ENCODE data around the gene CSK. TPM values are rescaled to one million over a fixed set of nuclear protein-coding genes. Genes with fewer than 3 reads are reported as not detected.

CSK gene
- total and polyA plus RNA-seq, 12 donors: 19.7 to 48.6 (median 24.8) TPM

DNA sequence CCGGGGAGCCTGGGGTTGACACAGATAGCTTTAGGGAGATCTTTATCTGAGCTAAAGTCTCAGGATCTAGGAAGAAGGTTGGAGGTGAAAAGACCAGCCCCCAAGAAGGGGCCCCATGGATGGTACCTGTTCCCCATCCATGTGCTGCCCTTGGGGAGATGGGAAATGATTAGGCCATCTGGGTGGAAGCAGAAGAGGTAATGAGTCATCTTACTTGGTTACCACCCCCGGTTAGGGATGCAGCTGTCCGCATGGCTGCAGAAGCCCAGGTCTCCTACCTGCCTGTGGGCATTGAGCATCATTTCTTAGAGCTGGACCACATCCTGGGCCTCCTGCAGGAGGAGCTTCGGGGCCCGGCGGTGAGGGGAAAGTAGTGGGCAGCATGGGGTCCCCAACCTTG lies 41.4 kb downstream of the CSK start:
- TF ChIP-seq, protein P1, sequence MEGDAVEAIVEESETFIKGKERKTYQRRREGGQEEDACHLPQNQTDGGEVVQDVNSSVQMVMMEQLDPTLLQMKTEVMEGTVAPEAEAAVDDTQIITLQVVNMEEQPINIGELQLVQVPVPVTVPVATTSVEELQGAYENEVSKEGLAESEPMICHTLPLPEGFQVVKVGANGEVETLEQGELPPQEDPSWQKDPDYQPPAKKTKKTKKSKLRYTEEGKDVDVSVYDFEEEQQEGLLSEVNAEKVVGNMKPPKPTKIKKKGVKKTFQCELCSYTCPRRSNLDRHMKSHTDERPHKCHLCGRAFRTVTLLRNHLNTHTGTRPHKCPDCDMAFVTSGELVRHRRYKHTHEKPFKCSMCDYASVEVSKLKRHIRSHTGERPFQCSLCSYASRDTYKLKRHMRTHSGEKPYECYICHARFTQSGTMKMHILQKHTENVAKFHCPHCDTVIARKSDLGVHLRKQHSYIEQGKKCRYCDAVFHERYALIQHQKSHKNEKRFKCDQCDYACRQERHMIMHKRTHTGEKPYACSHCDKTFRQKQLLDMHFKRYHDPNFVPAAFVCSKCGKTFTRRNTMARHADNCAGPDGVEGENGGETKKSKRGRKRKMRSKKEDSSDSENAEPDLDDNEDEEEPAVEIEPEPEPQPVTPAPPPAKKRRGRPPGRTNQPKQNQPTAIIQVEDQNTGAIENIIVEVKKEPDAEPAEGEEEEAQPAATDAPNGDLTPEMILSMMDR (IDR thresholded peaks at IDR 0.05): no peak
- WGBS, 2 donors: 74 to 77% methylated on average over 6 of the region's 6 CpGs
- peaks cover 0 to 10% (median 0%) of the 10 kb centered on the region in 9 donors for H3K4me1 ChIP-seq
- H3K36me3 ChIP-seq: no peaks in the 10 kb centered on the region
- ATAC-seq: no peak
- no peaks in the 10 kb centered on the region for H3K9me3 ChIP-seq
- DNase-seq: no peak
- intact Hi-C loops (cut with DNase I): no loop called here
- peaks cover 0 to 30% (median 25%) of the 10 kb centered on the region in 7 donors for H3K27me3 ChIP-seq
- H3K27ac ChIP-seq: no peak overlapping the region
- no peak overlapping the region for H3K4me3 ChIP-seq

DNA sequence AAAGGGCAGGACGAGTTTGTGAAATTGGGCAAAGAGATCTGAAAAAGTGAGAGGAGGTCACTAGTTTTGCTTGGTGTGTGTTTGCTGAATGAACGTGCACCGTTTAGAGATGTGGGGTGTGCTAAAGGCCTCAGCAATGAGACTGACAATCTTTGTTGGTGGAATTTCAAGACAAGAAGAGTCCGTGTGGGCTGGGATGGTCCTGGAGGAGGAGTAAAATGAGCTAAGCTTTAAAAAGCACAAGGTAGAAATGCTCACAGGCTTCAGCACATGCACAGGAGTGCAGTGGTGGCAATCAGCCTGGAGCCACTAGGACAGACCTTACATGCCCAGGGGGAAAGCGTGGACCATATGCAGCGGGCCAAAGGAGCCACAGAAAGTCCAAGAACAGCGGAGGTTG lies 43.1 kb downstream of the CSK start:
- H3K9me3 ChIP-seq: no peaks in the 10 kb centered on the region
- no peak for ATAC-seq
- DNase-seq: no peak
- H3K4me3 ChIP-seq: no peak overlapping the region
- peaks cover 0 to 35% (median 28%) of the 10 kb centered on the region in 7 donors for H3K27me3 ChIP-seq
- TF ChIP-seq, protein P1 (IDR thresholded peaks at IDR 0.05): no peak
- WGBS, 2 donors: 73 to 87% methylated on average over 7 of the region's 7 CpGs
- no peak overlapping the region for H3K27ac ChIP-seq
- H3K4me1 ChIP-seq: peaks cover 0 to 4% (median 0%) of the 10 kb centered on the region in 9 donors
- H3K36me3 ChIP-seq: no peaks in the 10 kb centered on the region
- intact Hi-C loops (cut with DNase I): no loop called here

DNA sequence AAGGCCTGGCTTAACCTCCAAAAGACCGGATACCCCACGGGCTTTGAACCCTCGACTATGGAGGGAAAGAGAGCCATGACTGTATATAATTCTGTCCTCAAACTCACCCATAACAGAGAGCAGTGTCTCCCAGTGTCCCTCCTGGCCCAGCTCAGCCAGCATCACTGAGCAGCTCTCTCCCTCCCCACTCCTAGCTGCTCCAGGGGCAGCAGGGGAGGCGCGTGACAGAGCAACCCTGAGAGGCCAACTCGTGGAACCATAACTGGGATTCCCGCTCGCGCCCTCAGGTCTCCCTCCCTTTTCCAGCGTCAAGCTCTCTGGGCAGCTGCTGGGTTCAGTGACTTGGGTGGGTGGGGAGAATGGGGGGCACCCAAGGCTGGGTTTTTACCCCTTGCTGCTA lies 44.0 kb downstream of the CSK start:
- ATAC-seq (no peak), DNase-seq (no peak)
- no peak overlapping the region for H3K27ac ChIP-seq
- no peaks in the 10 kb centered on the region for H3K36me3 ChIP-seq
- TF ChIP-seq, protein P1 (IDR thresholded peaks at IDR 0.05): no peak
- H3K4me3 ChIP-seq: no peak overlapping the region
- H3K27me3 ChIP-seq: peaks cover 0 to 35% (median 28%) of the 10 kb centered on the region in 7 donors
- WGBS, 2 donors: 46 to 58% methylated on average over 10 of the region's 10 CpGs
- peaks cover 0 to 8% (median 0%) of the 10 kb centered on the region in 9 donors for H3K4me1 ChIP-seq
- intact Hi-C loops (cut with DNase I): no loop called here
- no peaks in the 10 kb centered on the region for H3K9me3 ChIP-seq

DNA sequence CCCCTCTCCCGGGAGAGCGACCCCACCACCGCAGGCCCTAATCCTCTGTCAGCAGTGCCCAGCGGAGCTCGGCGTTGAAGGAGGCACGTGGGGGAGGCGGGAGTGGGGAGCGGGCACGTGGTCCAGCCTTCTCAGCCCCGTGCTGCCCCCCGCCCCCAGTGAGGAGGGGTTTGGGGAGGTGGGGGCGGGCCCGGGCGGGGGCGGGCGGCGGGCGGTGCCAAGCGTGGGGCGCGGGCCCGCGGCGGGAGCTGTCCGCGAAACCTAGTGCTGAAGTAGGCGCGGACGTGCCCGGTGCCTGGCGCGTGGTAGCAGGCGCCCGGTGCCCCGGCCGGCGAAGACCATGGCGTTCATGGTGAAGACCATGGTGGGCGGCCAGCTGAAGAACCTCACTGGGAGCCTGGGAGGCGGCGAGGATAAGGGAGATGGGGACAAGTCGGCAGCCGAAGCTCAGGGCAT lies 44.5 kb downstream of the CSK start, which contains the start of gene CPLX3:
TSS of gene CPLX3 (plus strand) at position 264 of the 456 bp plus-strand sequence. CDS start at position 341, 77 bp downstream.
- Histone ChIP-seq H3K36me3 (no peaks in the 10 kb centered on the region), H3K27ac (no peak within 1 kb of the TSS), H3K4me3 (no peak within 1 kb of the TSS), H3K4me1 (peaks cover 0 to 13% (median 4%) of the 10 kb centered on the region in 9 donors), H3K9me3 (no peaks in the 10 kb centered on the region), H3K27me3 (peaks cover 0 to 35% (median 28%) of the 10 kb centered on the region in 7 donors)
- DNase-seq (peak in 1 of 2 donors; percentile 38), ATAC-seq (peak; percentile 14 to 53 (median 42))
- intact Hi-C loops (cut with DNase I): no loop called here
- TF ChIP-seq, protein P1 (IDR thresholded peaks at IDR 0.05): no peak
- WGBS, 2 donors: 4% methylated on average over 43 to 44 of the region's 44 CpGs
